HG02870 (cell line): Measurements from ENCODE around the gene SLC2A2.

Experiments used
- ATAC-seq: cut with Tn5 transposase; IDR thresholded peaks from one replicate; pipeline ENCODE4 v1.9.1; 2021; ENCODE audit warnings: mild to moderate bottlenecking, moderate library complexity; ENCODE audit not compliant: unreplicated experiment

SLC2A2 gene

GRCh38 chr3:171026597-171027293 lies at the start of gene SLC2A2:
Gene SLC2A2 (minus strand): TSS chr3:171026720. CDS start chr3:171026670, 50 bp downstream.
- ATAC-seq: no peak

DNA sequence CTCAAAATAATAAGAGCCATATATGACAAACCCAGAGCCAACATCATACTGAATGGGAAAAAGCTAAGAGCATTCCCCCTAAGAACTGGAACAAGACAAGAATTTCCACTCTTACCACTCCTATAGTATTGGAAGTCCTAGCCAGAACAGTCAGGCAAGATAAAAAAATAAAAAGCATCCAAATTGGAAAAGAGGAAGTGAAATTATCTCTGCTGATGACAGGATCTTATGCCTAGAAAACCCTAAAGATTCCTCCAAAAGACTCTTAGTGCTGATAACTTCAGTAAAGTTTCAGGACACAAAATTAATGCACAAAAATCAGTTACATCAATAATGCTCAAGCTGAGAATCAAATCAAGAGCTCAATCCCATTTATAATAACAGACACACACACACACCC lies 45.9 kb upstream of the SLC2A2 start:
- no peak for ATAC-seq

DNA sequence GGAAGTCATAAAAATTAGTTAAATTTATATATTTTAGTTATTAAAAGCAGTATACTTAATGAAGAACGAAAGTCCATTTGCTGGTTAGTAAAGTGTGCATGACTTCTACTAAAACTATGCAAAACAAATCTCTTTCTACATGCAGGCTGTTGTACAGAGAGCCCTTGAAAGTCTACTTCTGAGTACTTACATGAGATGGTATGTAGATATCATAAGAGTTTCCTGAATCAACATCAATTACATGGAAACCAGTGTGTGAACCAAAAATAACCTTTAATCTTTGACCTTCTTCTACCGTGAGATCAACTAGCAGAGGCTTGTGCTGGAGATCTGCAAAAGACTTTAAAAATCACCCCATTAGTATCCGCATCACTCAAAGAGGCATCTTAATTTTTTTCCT lies 42.1 kb upstream of the SLC2A2 start:
- no peak for ATAC-seq

GRCh38 chr3:171066206-171066605 lies 39.7 kb upstream of the SLC2A2 start:
- ATAC-seq: no peak

- no peak for ATAC-seq
These were observed 39.2 kb upstream of the SLC2A2 start for GRCh38 chr3:171065732-171066131.

DNA sequence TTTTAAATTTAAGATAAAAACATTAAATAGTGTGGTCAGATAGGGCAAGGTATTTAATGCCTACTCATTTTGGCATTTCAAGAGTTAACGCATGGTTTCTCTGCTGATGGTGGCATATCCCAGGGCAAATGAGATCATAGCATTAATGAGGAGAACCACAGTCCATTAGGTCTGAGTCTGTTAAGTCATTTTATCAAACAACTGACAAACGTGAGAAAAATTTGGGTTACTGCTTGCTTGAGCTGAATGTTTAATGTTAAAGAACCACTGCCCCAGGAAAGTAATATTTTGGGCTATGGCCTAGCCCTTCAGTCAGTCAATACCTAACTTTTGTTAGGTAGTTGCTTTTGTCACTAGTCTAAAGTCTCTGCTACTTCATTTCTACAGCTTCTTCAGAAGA lies 37.9 kb upstream of the SLC2A2 start:
- ATAC-seq: no peak

DNA sequence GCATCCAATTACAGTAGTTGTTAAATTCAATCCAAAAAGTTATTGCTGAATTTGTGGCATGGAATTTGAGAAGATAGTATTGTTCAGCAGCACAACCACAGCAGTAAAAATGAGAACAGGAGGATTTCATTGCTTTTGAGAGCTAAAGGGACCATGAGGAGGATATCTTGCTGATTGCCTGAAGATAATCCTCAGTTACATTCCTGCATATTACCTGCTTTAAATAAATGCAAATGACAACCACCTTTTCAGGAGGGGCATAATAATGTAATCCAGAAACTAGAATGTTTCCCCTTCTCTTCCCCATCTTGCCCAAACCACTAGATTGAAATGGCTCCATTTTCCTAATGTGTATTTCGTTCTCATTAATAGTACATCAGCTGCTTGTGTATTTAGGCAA lies 35.2 kb upstream of the SLC2A2 start:
- no peak for ATAC-seq

DNA sequence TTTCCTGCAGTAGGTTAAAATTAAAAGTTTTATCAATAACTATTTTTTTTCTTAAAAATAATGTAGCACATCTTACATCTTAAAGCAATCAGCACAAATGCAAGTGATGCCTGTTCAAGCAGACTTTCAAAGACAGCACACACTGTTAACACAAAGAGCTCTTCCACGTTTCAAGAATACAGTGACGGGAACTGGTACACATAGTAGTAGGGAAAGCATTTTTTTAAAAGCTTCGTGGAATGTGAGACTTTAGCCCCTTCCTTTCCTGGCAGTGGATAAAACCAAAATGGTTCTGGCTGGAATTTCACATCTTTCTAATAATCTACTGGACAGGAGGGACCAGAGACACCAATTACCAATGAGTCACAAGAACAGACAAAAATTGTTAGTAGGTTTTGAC lies 33.5 kb upstream of the SLC2A2 start:
- ATAC-seq: no peak

- ATAC-seq: no peak
These were observed 32.5 kb upstream of the SLC2A2 start for GRCh38 chr3:171058873-171059603.

DNA sequence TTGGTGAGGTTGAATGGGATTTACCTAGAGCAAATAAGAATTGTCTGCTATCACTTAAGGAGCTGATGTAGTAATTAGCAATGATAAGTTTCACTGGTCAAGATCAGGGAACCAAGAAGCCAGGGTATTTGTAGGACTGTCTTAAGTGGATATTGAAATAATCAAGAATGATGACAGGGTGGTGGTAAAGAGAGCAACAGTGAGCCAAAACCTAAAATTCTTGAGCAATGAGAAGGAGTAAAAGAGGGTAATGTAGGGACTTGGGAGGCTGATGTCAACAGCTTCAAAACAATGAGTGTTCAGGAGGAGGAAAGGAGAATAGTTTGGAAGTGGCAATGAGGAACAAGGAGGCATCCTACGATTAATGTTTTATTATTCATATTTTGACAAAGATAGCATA lies 31.5 kb upstream of the SLC2A2 start:
- no peak for ATAC-seq

DNA sequence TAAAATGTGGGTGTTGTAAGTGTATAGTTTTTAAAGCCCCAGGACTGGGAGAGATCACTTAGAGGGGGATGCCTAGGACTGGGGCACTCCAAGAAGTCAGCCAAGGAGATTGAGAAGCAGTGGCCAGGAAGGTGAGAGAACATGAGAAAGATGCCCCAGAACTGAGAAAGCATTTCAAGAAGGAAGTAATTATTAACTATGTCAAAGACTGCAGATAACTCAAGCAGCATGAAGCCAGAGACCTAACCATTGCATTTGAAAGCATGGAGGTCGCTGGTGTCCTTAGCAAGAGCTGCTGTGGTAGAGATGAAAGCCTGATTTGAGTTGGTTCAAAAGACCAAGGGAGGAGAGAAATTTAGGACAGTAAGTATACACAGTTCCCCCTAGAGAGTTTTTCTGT lies 30.6 kb upstream of the SLC2A2 start:
- no peak for ATAC-seq

DNA sequence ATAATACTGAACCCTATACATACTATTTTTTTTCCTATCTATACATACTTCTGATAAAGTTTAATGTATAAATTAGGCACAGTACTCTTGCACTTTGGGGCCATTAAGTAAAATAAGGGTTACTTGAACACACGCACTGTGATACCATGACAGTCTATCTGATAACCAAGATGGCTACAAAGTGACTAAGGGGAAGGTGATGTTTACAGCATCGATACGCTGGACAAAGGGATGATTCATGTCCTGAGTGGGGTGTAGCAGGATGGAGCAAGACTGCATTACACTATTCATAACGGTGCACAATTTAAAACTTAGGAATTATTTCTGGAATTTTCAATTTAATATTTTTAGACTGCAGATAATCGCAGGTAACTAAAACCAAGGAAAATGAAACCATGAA lies 30.0 kb upstream of the SLC2A2 start:
- ATAC-seq: no peak

- no peak for ATAC-seq
These were observed 29.0 kb upstream of the SLC2A2 start for GRCh38 chr3:171055336-171056178.

- ATAC-seq: no peak
These were observed 28.4 kb upstream of the SLC2A2 start for GRCh38 chr3:171054921-171055320.

GRCh38 chr3:171054231-171054630 lies 27.7 kb upstream of the SLC2A2 start:
- ATAC-seq: no peak

DNA sequence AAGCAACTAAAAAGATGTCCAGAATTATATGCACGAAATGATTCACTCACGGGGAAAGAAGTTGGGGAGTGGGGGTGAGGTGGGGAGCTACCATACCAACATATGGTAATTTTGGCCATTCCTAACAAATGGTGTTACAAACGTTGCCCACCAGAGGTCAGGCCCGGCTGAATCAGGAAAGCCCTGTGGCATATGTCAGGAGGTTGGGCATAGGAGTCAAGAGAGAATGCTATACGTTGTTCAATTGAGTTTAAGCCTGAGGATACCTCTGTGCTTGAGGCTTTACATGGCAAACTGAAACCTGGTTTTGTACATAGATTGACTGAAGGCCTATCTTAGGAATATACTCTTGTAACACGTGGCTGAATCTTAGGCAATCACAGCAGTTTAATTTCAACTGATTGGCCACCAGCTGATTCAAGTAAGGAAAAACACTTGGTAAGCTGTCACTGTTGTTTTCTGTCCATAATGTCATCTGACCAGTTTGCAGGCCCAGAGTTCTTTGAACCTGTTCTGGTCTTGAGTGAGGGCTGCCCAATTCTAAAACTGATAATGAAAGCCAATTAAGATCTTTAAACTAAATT lies 23.4 kb upstream of the SLC2A2 start:
- peak; percentile 89 for ATAC-seq

- no peak for ATAC-seq
These were observed 20.2 kb upstream of the SLC2A2 start for GRCh38 chr3:171046760-171047159.

GRCh38 chr3:171044835-171045793 lies 18.6 kb upstream of the SLC2A2 start:
- no peak for ATAC-seq

DNA sequence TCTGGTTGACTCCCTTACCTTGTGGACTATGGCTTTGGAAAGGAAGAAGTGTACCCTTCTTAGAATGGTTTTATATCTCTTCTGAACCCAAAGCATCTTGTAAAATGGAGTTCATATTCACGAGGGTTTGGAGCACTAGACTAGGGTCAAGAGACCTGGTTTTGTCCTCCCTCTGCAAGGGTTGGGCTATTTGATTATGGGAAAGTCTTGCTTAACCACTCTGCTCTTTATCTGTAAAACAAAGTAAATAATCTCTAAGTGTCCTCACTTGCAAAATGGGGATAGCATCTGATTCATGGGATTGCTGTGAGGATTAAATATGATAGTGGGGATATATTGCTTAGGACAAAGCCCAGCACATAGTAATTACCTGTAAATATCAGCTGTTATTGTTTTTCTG lies 17.9 kb upstream of the SLC2A2 start:
- ATAC-seq: no peak

DNA sequence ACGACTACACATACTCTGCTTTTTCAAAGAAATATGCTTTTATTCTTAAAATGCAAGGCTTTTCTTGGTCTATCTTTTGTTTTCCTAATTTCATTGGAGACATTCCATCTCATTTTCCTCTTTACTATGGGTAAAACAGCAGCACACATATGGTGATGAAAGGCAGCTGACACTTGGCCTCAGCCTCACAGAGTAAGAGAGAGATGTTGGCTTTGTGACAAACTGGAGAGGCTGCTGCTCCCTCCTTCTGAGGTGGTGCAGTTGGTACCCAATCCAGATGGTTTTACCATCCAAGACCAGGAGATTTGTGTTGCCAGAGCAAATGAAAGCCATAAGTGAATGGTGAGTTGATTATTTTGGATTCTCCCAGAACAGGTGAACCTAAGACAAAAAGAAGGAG lies 13.2 kb upstream of the SLC2A2 start:
- ATAC-seq: no peak
